IMR-90 (cell line): Measurements from ENCODE around the gene INPP5E. TPM values are rescaled to one million over a fixed set of nuclear protein-coding genes. Genes with fewer than 3 reads are reported as not detected.

Experiments
- ATAC-seq: fragments of 200-7000 bp; cut with Tn5 transposase; 2 replicates; pipeline ENCODE4 v1.9.1; 2020; ENCODE audit warnings: low read depth, mild to moderate bottlenecking, moderate library complexity
- BruUV-seq: library from RNA; stranded (reverse); fragments of 400-500 nt; replicated peaks from 2 replicates; lab custom pipeline; 2021; lab: Mats Ljungman, UMichigan
- CTCF ChIA-PET: fragments of 300-600 bp; formaldehyde crosslinking; extraction: SDS; loops from one replicate; lab custom pipeline; 2021; ENCODE audit warnings: antibody characterized with exemption; lab: Yijun Ruan, JAX
- POLR2A ChIA-PET: fragments of 300-600 bp; sonication (Branson Sonifier 250); formaldehyde crosslinking; loops from one replicate; lab custom pipeline; 2022; ENCODE audit warnings: antibody characterized with exemption; ENCODE audit not compliant: unreplicated experiment; lab: Charles Lee
- DNase-seq: peaks from one replicate; pipeline ENCODE4 v3.0.0; 2013
- H2AFZ ChIP-seq: replicated peaks from 2 replicates; pipeline ENCODE3; 2013; ENCODE audit warnings: low read length, mild to moderate bottlenecking; ENCODE audit not compliant: poor library complexity
- H2AK5ac ChIP-seq: 2 replicates; pipeline ENCODE4 v1.6.1; 2013; ENCODE audit warnings: low read depth, low read length, inconsistent platforms
- H2AK9ac ChIP-seq: replicated peaks from 2 replicates; pipeline ENCODE3; 2013; ENCODE audit warnings: mild to moderate bottlenecking, low read depth, low read length, moderate library complexity; ENCODE audit not compliant: poor library complexity
- H2BK120ac ChIP-seq: 2 replicates; pipeline ENCODE4 v1.6.1; 2013; ENCODE audit warnings: low read depth, low read length, inconsistent platforms
- H2BK15ac ChIP-seq: 3 replicates; pipeline ENCODE4 v1.6.1; 2013; ENCODE audit warnings: low read depth, low read length, inconsistent platforms
- H2BK20ac ChIP-seq: 2 replicates; pipeline ENCODE4 v1.6.1; 2013; ENCODE audit warnings: low read depth, mild to moderate bottlenecking, inconsistent platforms, low read length, moderate library complexity
- H2BK5ac ChIP-seq: 2 replicates; pipeline ENCODE4 v1.6.1; 2013; ENCODE audit warnings: mild to moderate bottlenecking, low read depth, low read length, inconsistent platforms; ENCODE audit not compliant: poor library complexity, severe bottlenecking
- H3K14ac ChIP-seq: replicated peaks from 2 replicates; pipeline ENCODE4 v1.6.1; 2013; ENCODE audit warnings: low read depth, low read length, inconsistent platforms
- H3K18ac ChIP-seq: 2 replicates; pipeline ENCODE4 v1.6.1; 2013; ENCODE audit warnings: low read depth, low read length, control low read depth
- H3K23ac ChIP-seq: 2 replicates; pipeline ENCODE4 v1.6.1; 2013; ENCODE audit warnings: low read depth, low read length, inconsistent platforms
- H3K27ac ChIP-seq: 2 replicates; pipeline ENCODE4 v1.5.1; 2013; ENCODE audit warnings: mild to moderate bottlenecking, control low read depth, low read length; ENCODE audit not compliant: insufficient read depth
- H3K27me3 ChIP-seq: 2 replicates; pipeline ENCODE4 v1.6.1; 2013; ENCODE audit warnings: low read length; ENCODE audit not compliant: control insufficient read depth, insufficient read depth
- H3K36me3 ChIP-seq: 2 replicates; pipeline ENCODE4 v1.6.1; 2013; ENCODE audit warnings: low read length, mixed read lengths; ENCODE audit not compliant: control insufficient read depth, insufficient read depth
- H3K4ac ChIP-seq: 2 replicates; pipeline ENCODE4 v1.6.1; 2013; ENCODE audit warnings: low read depth, low read length, inconsistent platforms
- H3K4me1 ChIP-seq: 2 replicates; pipeline ENCODE4 v1.6.1; 2013; ENCODE audit warnings: low read length, mixed read lengths; ENCODE audit not compliant: control insufficient read depth, insufficient read depth
- H3K4me2 ChIP-seq: 2 replicates; pipeline ENCODE4 v1.6.1; 2013; ENCODE audit warnings: low read depth, mild to moderate bottlenecking, control low read depth, low read length, moderate library complexity
- H3K4me3 ChIP-seq: 2 replicates; pipeline ENCODE4 v1.5.1; 2013; ENCODE audit warnings: low read depth, mild to moderate bottlenecking, control low read depth, low read length, moderate library complexity; ENCODE audit not compliant: insufficient read depth
- H3K56ac ChIP-seq: 2 replicates; pipeline ENCODE4 v1.6.1; 2013; ENCODE audit warnings: low read length, inconsistent platforms; ENCODE audit not compliant: insufficient read depth; ENCODE audit errors: extremely low read depth
- H3K79me1 ChIP-seq, 2 experiments: 2 replicates each; pipeline ENCODE4 v1.6.1; 2013; ENCODE audit warnings: low read length in 2 of 2, inconsistent platforms in 1 of 2, low read depth in 1 of 2
- H3K9ac ChIP-seq: 2 replicates; pipeline ENCODE4 v1.6.1; 2013; ENCODE audit warnings: low read depth, low read length, control low read depth
- H3K9me1 ChIP-seq: 2 replicates; pipeline ENCODE4 v1.6.1; 2013; ENCODE audit warnings: low read length, inconsistent platforms; ENCODE audit not compliant: insufficient read depth
- H3K9me3 ChIP-seq: 2 replicates; pipeline ENCODE4 v1.6.1; 2013; ENCODE audit warnings: low read length; ENCODE audit not compliant: control insufficient read depth, insufficient read depth
- H4K20me1 ChIP-seq: 2 replicates; pipeline ENCODE4 v1.6.1; 2013; ENCODE audit warnings: low read length, inconsistent platforms; ENCODE audit not compliant: insufficient read depth
- H4K5ac ChIP-seq: 2 replicates; pipeline ENCODE4 v1.6.1; 2013; ENCODE audit warnings: mild to moderate bottlenecking, low read depth, low read length, control low read depth
- H4K8ac ChIP-seq, 2 experiments: 2 replicates each; pipeline ENCODE4 v1.6.1; 2013; ENCODE audit warnings: low read depth in 2 of 2, low read length in 2 of 2, control low read depth in 1 of 2, inconsistent platforms in 1 of 2
- H4K91ac ChIP-seq: 2 replicates; pipeline ENCODE4 v1.6.1; 2013; ENCODE audit warnings: low read depth, low read length, inconsistent platforms; ENCODE audit not compliant: insufficient read depth
- BHLHE40 ChIP-seq: fragments of 150-350 bp; IDR thresholded peaks from 2 replicates; pipeline ENCODE4 v1.6.1; 2016; ENCODE audit warnings: mild to moderate bottlenecking, low read depth, low read length
- CEBPB ChIP-seq: IDR thresholded peaks from 2 replicates; pipeline ENCODE4 v1.6.1; 2012; ENCODE audit warnings: low read depth, low read length, improper control_type of control experiment
- CHD1 ChIP-seq: IDR thresholded peaks from 2 replicates; pipeline ENCODE4 v1.6.1; 2012; ENCODE audit warnings: low read depth, low read length, improper control_type of control experiment
- ELK1 ChIP-seq: fragments of 150-350 bp; IDR thresholded peaks from 2 replicates; pipeline ENCODE4 v1.6.1; 2016; ENCODE audit warnings: low read depth, mild to moderate bottlenecking, low read length, moderate library complexity, borderline replicate concordance
- MAFK ChIP-seq: IDR thresholded peaks from 2 replicates; pipeline ENCODE4 v1.6.1; 2012; ENCODE audit warnings: low read depth, low read length, improper control_type of control experiment
- MXI1 ChIP-seq: IDR thresholded peaks from 2 replicates; pipeline ENCODE4 v1.6.1; 2012; ENCODE audit warnings: low read depth, mild to moderate bottlenecking, low read length, moderate library complexity, borderline replicate concordance
- NFE2L2 ChIP-seq: fragments of 150-350 bp; IDR thresholded peaks from 2 replicates; pipeline ENCODE4 v1.6.1; 2016; ENCODE audit warnings: low read depth, mild to moderate bottlenecking, low read length
- POLR2A ChIP-seq: IDR thresholded peaks from 2 replicates; pipeline ENCODE4 v1.6.1; 2012; ENCODE audit warnings: mild to moderate bottlenecking, low read depth, low read length
- RAD21 ChIP-seq: IDR thresholded peaks from 2 replicates; pipeline ENCODE4 v1.6.1; 2012; ENCODE audit warnings: low read length, improper control_type of control experiment
- RCOR1 ChIP-seq: IDR thresholded peaks from 2 replicates; pipeline ENCODE4 v1.6.1; 2012; ENCODE audit warnings: mild to moderate bottlenecking, low read length, improper control_type of control experiment; ENCODE audit not compliant: insufficient replicate concordance
- RFX5 ChIP-seq: IDR thresholded peaks from 2 replicates; pipeline ENCODE4 v1.8.0; 2012; ENCODE audit warnings: low read depth, mild to moderate bottlenecking, low read length, moderate library complexity
- WGBS, 2 experiments: methylation state at CpG; one replicate each; pipeline versions ENCODE4 v1.1.5 to v1.1.7; 2013; ENCODE audit warnings: missing lambda C conversion rate in 2 of 2; ENCODE audit not compliant: insufficient read length in 1 of 2; ENCODE audit errors: extremely low coverage in 2 of 2; 5-methylcytosine and 5-hydroxymethylcytosine counted together
- dilution Hi-C: fragments of 300-500 bp; cut with HindIII; formaldehyde crosslinking; loops from one replicate; pipeline ENCODE4 v1.14.3; 2018; ENCODE audit warnings: low sequenced_read_pairs; ENCODE audit not compliant: unreplicated experiment
- in situ Hi-C: fragments of 300-500 bp; cut with MboI; formaldehyde crosslinking; loops from 3 replicates; pipeline ENCODE4 v1.14.3; 2019; ENCODE audit warnings: low sequenced_read_pairs, inconsistent platforms, mixed read lengths
- intact Hi-C: fragments of 100-400 bp; cut with micrococcal nuclease; formaldehyde crosslinking; loops from 2 replicates; pipeline ENCODE4 v1.10.0; 2022
- polyA plus RNA-seq, 3 experiments: library from polyadenylated mRNA; depleted of rRNA; stranded (reverse); fragments of >200 nt; gene quantifications; 2 replicates each; pipeline ENCODE4 v1.2.3, GENCODE V29; 2012; ENCODE audit warnings: low replicate concordance in 1 of 3
- total RNA-seq: library from RNA; depleted of rRNA; stranded (reverse); fragments of >200 nt; gene quantifications from 2 replicates; pipeline ENCODE4 v1.2.3, GENCODE V29; 2012
- TF ChIP-seq, protein P1 (sequence below): conservative IDR thresholded peaks from 2 replicates; pipeline ENCODE4 v1.5.1; 2012; ENCODE audit warnings: mild to moderate bottlenecking, low read depth, low read length, improper control_type of control experiment
- TF ChIP-seq, protein P2 (sequence below): fragments of 150-350 bp; IDR thresholded peaks from 2 replicates; pipeline ENCODE4 v1.6.1; 2017; ENCODE audit warnings: mild to moderate bottlenecking, antibody characterized with exemption, low read length, low read depth

The INPP5E gene
- total and polyA plus RNA-seq, 2 of the 4 experiments (the other 2 are of a cell fraction), result 1.6 to 9.4 TPM

DNA sequence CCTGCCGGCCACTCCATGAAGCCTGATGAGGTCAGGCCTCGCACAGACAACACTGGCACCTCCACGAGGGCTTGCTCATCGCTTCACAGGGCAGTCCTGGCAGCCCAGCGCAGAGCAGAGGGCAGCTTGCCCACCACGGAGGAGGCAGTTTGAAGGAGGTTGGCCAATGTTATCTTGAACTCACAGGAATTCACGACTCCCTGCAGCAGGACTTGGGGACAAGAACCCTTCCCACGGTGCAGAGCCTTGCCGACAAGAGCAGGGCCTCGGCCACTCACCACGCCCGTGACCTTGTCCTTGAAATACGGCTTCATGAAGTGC is 44.7 kb downstream of the INPP5E start:
- DNase-seq (no peak), ATAC-seq (no peak)
- in situ Hi-C loops (no loop called here), intact Hi-C loops (no loop called here), dilution Hi-C loops (no loop called here)
- H2BK20ac ChIP-seq, result no peak overlapping the region
- H2BK15ac ChIP-seq, result no peak overlapping the region
- no peak overlapping the region for H3K27ac ChIP-seq
- peaks cover 20 to 37% of the 10 kb centered on the region in 2 experiments for H3K79me1 ChIP-seq
- H2BK5ac ChIP-seq, result no peak overlapping the region
- POLR2A ChIA-PET, result no interaction called here
- H2AK9ac ChIP-seq, result peak overlapping the region; percentile 16
- no peak overlapping the region for H3K23ac ChIP-seq
- no peak overlapping the region for H3K9ac ChIP-seq
- H3K4ac ChIP-seq, result no peak overlapping the region
- no peak overlapping the region for H4K8ac ChIP-seq
- CTCF ChIA-PET, result no interaction called here
- H2BK120ac ChIP-seq, result no peak overlapping the region
- H3K4me1 ChIP-seq, result peaks cover 6% of the 10 kb centered on the region
- H4K5ac ChIP-seq, result no peak overlapping the region
- H3K4me2 ChIP-seq, result no peak overlapping the region
- WGBS, 2 experiments, result 90% methylated on average over 6 of the region's 13 CpGs; no CpG with 5 or more reads in 1 of the 2 experiments
- no peak overlapping the region for H2AFZ ChIP-seq
- peaks cover 16% of the 10 kb centered on the region for H4K20me1 ChIP-seq
- no peaks in the 10 kb centered on the region for H3K9me1 ChIP-seq
- H3K36me3 ChIP-seq, result peaks cover 62% of the 10 kb centered on the region
- BruUV-seq, result no TSS peak
- no peaks in the 10 kb centered on the region for H3K27me3 ChIP-seq
- no peak overlapping the region for H2AK5ac ChIP-seq
- H3K9me3 ChIP-seq, result no peaks in the 10 kb centered on the region
- no peak overlapping the region for H4K91ac ChIP-seq
- H3K4me3 ChIP-seq, result no peak overlapping the region
- no peak overlapping the region for H3K14ac ChIP-seq
- no peak overlapping the region for H3K56ac ChIP-seq
- TF ChIP-seq NFE2L2, result no peak
- TF ChIP-seq CHD1, result no peak
- no peak for TF ChIP-seq RAD21
- no peak for TF ChIP-seq RFX5
- TF ChIP-seq POLR2A, result no peak
- no peak for TF ChIP-seq RCOR1
- TF ChIP-seq ELK1, result no peak
- no peak for TF ChIP-seq MAFK
- TF ChIP-seq CEBPB, result no peak
- TF ChIP-seq MXI1, result no peak
- TF ChIP-seq, protein P1, sequence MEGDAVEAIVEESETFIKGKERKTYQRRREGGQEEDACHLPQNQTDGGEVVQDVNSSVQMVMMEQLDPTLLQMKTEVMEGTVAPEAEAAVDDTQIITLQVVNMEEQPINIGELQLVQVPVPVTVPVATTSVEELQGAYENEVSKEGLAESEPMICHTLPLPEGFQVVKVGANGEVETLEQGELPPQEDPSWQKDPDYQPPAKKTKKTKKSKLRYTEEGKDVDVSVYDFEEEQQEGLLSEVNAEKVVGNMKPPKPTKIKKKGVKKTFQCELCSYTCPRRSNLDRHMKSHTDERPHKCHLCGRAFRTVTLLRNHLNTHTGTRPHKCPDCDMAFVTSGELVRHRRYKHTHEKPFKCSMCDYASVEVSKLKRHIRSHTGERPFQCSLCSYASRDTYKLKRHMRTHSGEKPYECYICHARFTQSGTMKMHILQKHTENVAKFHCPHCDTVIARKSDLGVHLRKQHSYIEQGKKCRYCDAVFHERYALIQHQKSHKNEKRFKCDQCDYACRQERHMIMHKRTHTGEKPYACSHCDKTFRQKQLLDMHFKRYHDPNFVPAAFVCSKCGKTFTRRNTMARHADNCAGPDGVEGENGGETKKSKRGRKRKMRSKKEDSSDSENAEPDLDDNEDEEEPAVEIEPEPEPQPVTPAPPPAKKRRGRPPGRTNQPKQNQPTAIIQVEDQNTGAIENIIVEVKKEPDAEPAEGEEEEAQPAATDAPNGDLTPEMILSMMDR, result no peak
- TF ChIP-seq BHLHE40, result no peak
- TF ChIP-seq, protein P2, sequence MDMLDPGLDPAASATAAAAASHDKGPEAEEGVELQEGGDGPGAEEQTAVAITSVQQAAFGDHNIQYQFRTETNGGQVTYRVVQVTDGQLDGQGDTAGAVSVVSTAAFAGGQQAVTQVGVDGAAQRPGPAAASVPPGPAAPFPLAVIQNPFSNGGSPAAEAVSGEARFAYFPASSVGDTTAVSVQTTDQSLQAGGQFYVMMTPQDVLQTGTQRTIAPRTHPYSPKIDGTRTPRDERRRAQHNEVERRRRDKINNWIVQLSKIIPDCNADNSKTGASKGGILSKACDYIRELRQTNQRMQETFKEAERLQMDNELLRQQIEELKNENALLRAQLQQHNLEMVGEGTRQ, result no peak
- H3K18ac ChIP-seq, result no peak overlapping the region
